ENCODE results near the gene MMP20.

DNA sequence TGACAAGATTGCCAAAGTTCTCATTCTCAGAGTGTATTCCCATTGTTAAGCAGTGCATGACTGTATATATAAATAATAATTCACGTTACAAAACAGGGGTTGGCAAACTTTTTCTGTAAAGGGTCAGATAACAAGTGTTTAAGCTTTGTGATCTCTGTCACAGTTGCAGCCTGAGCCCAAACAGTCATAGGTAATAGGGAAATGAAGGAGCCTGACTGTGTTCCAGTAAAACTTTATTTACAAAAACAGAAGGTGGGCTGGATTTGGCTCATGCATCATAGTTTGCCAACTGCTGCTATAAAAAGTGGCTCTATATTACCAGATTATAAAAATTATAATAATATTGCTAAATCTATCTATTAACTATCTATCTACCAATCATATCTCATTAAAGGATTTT is 98.1 kb downstream of the MMP20 start:
- TF ChIP-seq POLR2A (IDR thresholded peaks at IDR 0.05): no peak
- TF ChIP-seq, protein P1, sequence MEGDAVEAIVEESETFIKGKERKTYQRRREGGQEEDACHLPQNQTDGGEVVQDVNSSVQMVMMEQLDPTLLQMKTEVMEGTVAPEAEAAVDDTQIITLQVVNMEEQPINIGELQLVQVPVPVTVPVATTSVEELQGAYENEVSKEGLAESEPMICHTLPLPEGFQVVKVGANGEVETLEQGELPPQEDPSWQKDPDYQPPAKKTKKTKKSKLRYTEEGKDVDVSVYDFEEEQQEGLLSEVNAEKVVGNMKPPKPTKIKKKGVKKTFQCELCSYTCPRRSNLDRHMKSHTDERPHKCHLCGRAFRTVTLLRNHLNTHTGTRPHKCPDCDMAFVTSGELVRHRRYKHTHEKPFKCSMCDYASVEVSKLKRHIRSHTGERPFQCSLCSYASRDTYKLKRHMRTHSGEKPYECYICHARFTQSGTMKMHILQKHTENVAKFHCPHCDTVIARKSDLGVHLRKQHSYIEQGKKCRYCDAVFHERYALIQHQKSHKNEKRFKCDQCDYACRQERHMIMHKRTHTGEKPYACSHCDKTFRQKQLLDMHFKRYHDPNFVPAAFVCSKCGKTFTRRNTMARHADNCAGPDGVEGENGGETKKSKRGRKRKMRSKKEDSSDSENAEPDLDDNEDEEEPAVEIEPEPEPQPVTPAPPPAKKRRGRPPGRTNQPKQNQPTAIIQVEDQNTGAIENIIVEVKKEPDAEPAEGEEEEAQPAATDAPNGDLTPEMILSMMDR (IDR thresholded peaks at IDR 0.05): no peak
